ENCODE data around the gene RIN1.
A peak's percentile ranks its signal among the peaks of the same experiment; 100 is the strongest.
"Not testable (repeated sequence)": the region's sequence is repeated elsewhere in the genome, so short reads cannot be mapped to it uniquely, and the experiment has no call there.

RIN1 gene

GRCh38 chr11:66363187-66363601 lies 27.0 kb upstream of the RIN1 start:
- no peak overlapping the region for H3K27ac ChIP-seq
- no peak for TF ChIP-seq CTCF (conservative IDR thresholded peaks at IDR 0.05)

- TF ChIP-seq CTCF (conservative IDR thresholded peaks at IDR 0.05) = no peak
- H3K27ac ChIP-seq = no peak overlapping the region
Measured at GRCh38 chr11:66362481-66363147, 26.4 kb upstream of the RIN1 start.

GRCh38 chr11:66361502-66361941 lies 25.3 kb upstream of the RIN1 start:
- TF ChIP-seq CTCF (conservative IDR thresholded peaks at IDR 0.05) = no peak
- no peak overlapping the region for H3K27ac ChIP-seq

- no peak for TF ChIP-seq CTCF (conservative IDR thresholded peaks at IDR 0.05)
- H3K27ac ChIP-seq = no peak overlapping the region
Measured at GRCh38 chr11:66360406-66361073, 24.3 kb upstream of the RIN1 start.

GRCh38 chr11:66359662-66360087 lies 23.4 kb upstream of the RIN1 start:
- no peak for TF ChIP-seq CTCF (conservative IDR thresholded peaks at IDR 0.05)
- no peak overlapping the region for H3K27ac ChIP-seq

- not testable (repeated sequence) for H3K27ac ChIP-seq
Measured at GRCh38 chr11:66350560-66351235, 14.5 kb upstream of the RIN1 start.

GRCh38 chr11:66349084-66349386 lies 12.8 kb upstream of the RIN1 start:
- peak overlapping the region; percentile 98 for H3K27ac ChIP-seq
- TF ChIP-seq CTCF (conservative IDR thresholded peaks at IDR 0.05) = no peak
